GM12878 (cell line): ENCODE measurements around the gene USH1C. TPM values are rescaled to one million over a fixed set of nuclear protein-coding genes. Genes with fewer than 3 reads are reported as not detected.

ENCODE experiments used
- ATAC-seq: fragments of 200-7000 bp; cut with Tn5 transposase; 3 replicates; pipeline ENCODE4 v1.9.1; 2020; ENCODE audit warnings: mild to moderate bottlenecking, moderate library complexity
- BruUV-seq: library from RNA; stranded (reverse); fragments of 400-500 nt; replicated peaks from 2 replicates; lab custom pipeline; 2021; lab: Mats Ljungman, UMichigan
- CTCF ChIA-PET: fragments of 300-600 bp; sonication (Branson Sonifier 250); formaldehyde crosslinking; extraction: SDS; loops from one replicate; lab custom pipeline; 2021; ENCODE audit warnings: inconsistent platforms; lab: Yijun Ruan, JAX
- POLR2A ChIA-PET: fragments of 350-600 bp; formaldehyde crosslinking; extraction: SDS; loops from one replicate; lab custom pipeline; 2021; ENCODE audit warnings: inconsistent platforms; lab: Charles Lee
- RAD21 ChIA-PET: fragments of 300-600 bp; sonication (Branson Sonifier 250); formaldehyde crosslinking; loops from one replicate; lab custom pipeline; 2023; ENCODE audit warnings: antibody characterized with exemption; ENCODE audit not compliant: unreplicated experiment; lab: Charles Lee
- SMC1A ChIA-PET: fragments of 300-600 bp; sonication (Branson Sonifier 250); formaldehyde crosslinking; loops from one replicate; lab custom pipeline; 2023; ENCODE audit not compliant: unreplicated experiment, uncharacterized antibody; lab: Charles Lee
- DNase-seq: peaks from one replicate; pipeline ENCODE4 v3.0.0-alpha.2; 2011; ENCODE audit warnings: low read depth, low spot score
- FAIRE-seq: peaks from 3 replicates; lab custom pipeline; 2011; peaks lifted over from hg19 to GRCh38; lab: Jason Lieb, UNC
- H2AFZ ChIP-seq: 2 replicates; pipeline ENCODE4 v1.6.0; 2011; ENCODE audit warnings: low read depth, low read length, control low read depth; ENCODE audit not compliant: control insufficient read depth
- H3K27ac ChIP-seq: 2 replicates; pipeline ENCODE4 v1.5.1; 2011; ENCODE audit warnings: control low read depth; ENCODE audit not compliant: control insufficient read depth, insufficient read depth
- H3K27me3 ChIP-seq, 2 experiments: replicated peaks in 1 of 2; 2 replicates each; pipeline versions ENCODE4 v1.6.0 to v1.6.1; 2011; ENCODE audit warnings: low read length in 1 of 2; ENCODE audit not compliant: control insufficient read depth in 2 of 2, insufficient read depth in 2 of 2
- H3K36me3 ChIP-seq, 2 experiments: 2 replicates each; pipeline ENCODE4 v1.5.1; 2011; ENCODE audit warnings: low read length in 1 of 2; ENCODE audit not compliant: control insufficient read depth in 2 of 2, insufficient read depth in 2 of 2
- H3K4me1 ChIP-seq: 2 replicates; pipeline ENCODE4 v1.6.1; 2011; ENCODE audit warnings: mild to moderate bottlenecking, low read length, moderate library complexity, mixed read lengths; ENCODE audit not compliant: control insufficient read depth, insufficient read depth
- H3K4me2 ChIP-seq: 2 replicates; pipeline ENCODE4 v1.6.0; 2011; ENCODE audit warnings: control low read depth; ENCODE audit not compliant: control insufficient read depth, insufficient read depth
- H3K4me3 ChIP-seq: fragments of 200-600 bp; sonication (generic); 2 replicates; pipeline ENCODE4 v1.5.1; 2016
- H3K79me2 ChIP-seq: 2 replicates; pipeline ENCODE4 v1.6.0; 2011; ENCODE audit warnings: low read length; ENCODE audit not compliant: control insufficient read depth, insufficient read depth
- H3K9ac ChIP-seq: 2 replicates; pipeline ENCODE4 v1.8.0; 2011; ENCODE audit warnings: low read length, control low read depth, mixed read lengths; ENCODE audit not compliant: control insufficient read depth, insufficient read depth
- H3K9me3 ChIP-seq: replicated peaks from 3 replicates; pipeline ENCODE4 v1.5.1; 2011; ENCODE audit warnings: mild to moderate bottlenecking, low read length; ENCODE audit not compliant: control insufficient read depth, insufficient read depth
- H4K20me1 ChIP-seq: 2 replicates; pipeline ENCODE4 v1.6.0; 2011; ENCODE audit not compliant: control insufficient read depth, insufficient read depth
- BCL11A ChIP-seq: IDR thresholded peaks from 2 replicates; pipeline ENCODE4 v1.6.1; 2011; ENCODE audit warnings: low read depth, low read length
- IKZF2 ChIP-seq, 2 experiments: fragments of 450-650 bp; IDR thresholded peaks; 2 replicates each; pipeline ENCODE4 v1.6.1; 2017; ENCODE audit warnings: mild to moderate bottlenecking in 2 of 2, moderate library complexity in 2 of 2
- MYC ChIP-seq: IDR thresholded peaks from 2 replicates; pipeline ENCODE4 v1.6.1; 2011; ENCODE audit warnings: mild to moderate bottlenecking, low read length, moderate library complexity, inconsistent platforms; ENCODE audit not compliant: insufficient read depth, insufficient replicate concordance, insufficient read length, severe bottlenecking
- RAD51 ChIP-seq: fragments of 450-650 bp; IDR thresholded peaks from 2 replicates; pipeline ENCODE4 v1.6.1; 2016; ENCODE audit warnings: moderate library complexity, mild to moderate bottlenecking, inconsistent platforms
- SRF ChIP-seq, 2 experiments: IDR thresholded peaks; 2 replicates each; pipeline ENCODE4 v1.6.1; 2011; ENCODE audit warnings: low read depth in 2 of 2, low read length in 2 of 2, mild to moderate bottlenecking in 1 of 2, moderate library complexity in 1 of 2
- STAT1 ChIP-seq: fragments of 450-650 bp; conservative IDR thresholded peaks from 2 replicates; pipeline ENCODE4 v1.6.1; 2014; ENCODE audit warnings: antibody characterized with exemption, mild to moderate bottlenecking
- SUZ12 ChIP-seq: fragments of 200-600 bp; sonication (generic); IDR thresholded peaks from one replicate; pipeline ENCODE4 v1.6.1; 2018; ENCODE audit warnings: antibody characterized with exemption, mild to moderate bottlenecking; ENCODE audit not compliant: unreplicated experiment
- TCF12 ChIP-seq: IDR thresholded peaks from 2 replicates; pipeline ENCODE4 v1.6.1; 2011; ENCODE audit warnings: low read depth, mild to moderate bottlenecking, low read length
- USF2 ChIP-seq: IDR thresholded peaks from 2 replicates; pipeline ENCODE4 v1.6.1; 2011; ENCODE audit warnings: low read depth, low read length, improper control_type of control experiment, borderline replicate concordance
- ZNF207 ChIP-seq: fragments of 450-650 bp; IDR thresholded peaks from 2 replicates; pipeline ENCODE4 v1.6.1; 2014; ENCODE audit warnings: antibody characterized with exemption, mild to moderate bottlenecking, borderline replicate concordance
- WGBS: methylation state at CpG from one replicate; pipeline ENCODE4 v1.1.6; 2016; ENCODE audit warnings: low lambda C conversion rate; ENCODE audit not compliant: insufficient replicate concordance, insufficient coverage; ENCODE audit errors: missing lambda C conversion rate; 5-methylcytosine and 5-hydroxymethylcytosine counted together
- in situ Hi-C: fragments of 300-500 bp; cut with MboI; formaldehyde crosslinking; loops from 9 replicates; pipeline ENCODE4 v1.14.3; 2018; ENCODE audit warnings: mixed read lengths
- intact Hi-C: fragments of 100-400 bp; cut with micrococcal nuclease; formaldehyde crosslinking; loops from one replicate; pipeline ENCODE4 v1.14.2; 2022; ENCODE audit not compliant: unreplicated experiment
- polyA plus RNA-seq, 11 experiments: library from polyadenylated mRNA; depleted of rRNA in 4 of 11; unstranded in 6 of 11; stranded (reverse) in 5 of 11; fragments of >200 nt; fragmentation: Nextera tagmentation in 4 of 11; fragmentation: Illumina TruSeq in 1 of 11; extraction: Ambion mirVana in 4 of 11; extraction: Trizol in 1 of 11; gene quantifications; 1 replicate in 1 of 11; 2 replicates in 10 of 11; pipeline versions ENCODE4 v1.2.1 to v1.2.3, GENCODE V29; 2011 to 2016; ENCODE audit warnings: inconsistent platforms in 2 of 11, missing spikeins in 2 of 11, low read depth in 1 of 11
- total RNA-seq, 4 experiments: library from RNA; depleted of rRNA in 3 of 4; stranded (reverse); fragments of >200 nt in 3 of 4; fragmentation: Illumina TruSeq in 1 of 4; extraction: Trizol in 1 of 4; gene quantifications; 2 replicates each; pipeline versions ENCODE4 v1.2.1 to v1.2.3, GENCODE V29; 2013 to 2021
- TF ChIP-seq, protein P1 (sequence below): fragments of 450-650 bp; IDR thresholded peaks from 2 replicates; pipeline ENCODE4 v1.6.1; 2017; ENCODE audit warnings: mild to moderate bottlenecking, low read depth, inconsistent platforms; ENCODE audit not compliant: poor library complexity, severe bottlenecking
- TF ChIP-seq, protein P2 (sequence below): fragments of 450-650 bp; IDR thresholded peaks from 2 replicates; pipeline ENCODE4 v1.6.1; 2017; ENCODE audit warnings: antibody characterized with exemption, mild to moderate bottlenecking, moderate library complexity
- TF ChIP-seq, protein P3 (sequence below): fragments of 450-650 bp; IDR thresholded peaks from 2 replicates; pipeline ENCODE4 v1.6.1; 2016; ENCODE audit warnings: mild to moderate bottlenecking

The USH1C gene
- total and polyA plus RNA-seq, 10 of the 15 experiments (the other 5 are each of a cell fraction or from before 2014, with no cell fraction given), result not detected

DNA sequence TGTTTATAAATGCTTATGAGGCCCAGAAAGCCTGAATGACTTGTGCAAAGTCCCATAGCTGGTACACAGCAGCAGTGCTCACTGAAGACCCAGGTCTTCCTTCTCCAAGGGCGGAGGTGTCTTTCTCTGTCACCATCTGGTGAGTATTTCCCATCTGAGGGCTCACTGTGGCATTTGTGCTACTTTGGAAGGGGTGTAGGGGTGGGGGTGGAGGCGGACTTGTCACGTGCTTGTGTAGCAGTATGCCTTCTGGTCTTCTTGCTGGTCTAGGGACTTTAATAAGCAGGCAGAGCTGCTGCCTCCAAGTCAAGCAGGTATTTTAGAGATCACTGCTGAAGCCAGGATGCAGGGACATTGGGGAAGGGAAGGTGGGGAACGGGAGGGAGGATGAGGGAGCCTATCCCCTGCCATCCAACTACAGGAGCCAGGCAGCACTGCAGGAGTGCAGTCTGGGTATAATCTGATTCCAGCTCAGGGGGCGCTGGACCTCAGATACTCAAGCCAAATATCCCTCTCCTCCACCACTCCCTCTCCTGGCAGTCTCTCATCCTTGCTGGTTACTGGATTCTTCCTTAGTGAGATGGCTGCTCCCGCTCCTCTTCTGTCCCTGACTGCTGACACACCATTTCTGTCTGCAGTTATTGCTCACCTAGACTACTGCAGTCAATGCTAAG, 71.0 kb downstream of the USH1C start:
- no peaks in the 10 kb centered on the region for H3K9me3 ChIP-seq
- CTCF ChIA-PET, result no interaction called here
- no peak for FAIRE-seq
- H4K20me1 ChIP-seq, result no peaks in the 10 kb centered on the region
- H2AFZ ChIP-seq, result no peak overlapping the region
- BruUV-seq, result no TSS peak
- no peak for DNase-seq
- SMC1A ChIA-PET, result no interaction called here
- POLR2A ChIA-PET, result no interaction called here
- 15% methylated on average over 6 of the region's 6 CpGs for WGBS
- H3K9ac ChIP-seq, result no peak overlapping the region
- intact Hi-C loops (no loop called here), in situ Hi-C loops (no loop called here)
- RAD21 ChIA-PET, result no interaction called here
- H3K79me2 ChIP-seq, result no peaks in the 10 kb centered on the region
- no peaks in the 10 kb centered on the region for H3K36me3 ChIP-seq
- no peak overlapping the region for H3K4me3 ChIP-seq
- H3K27ac ChIP-seq, result no peak overlapping the region
- no peak for ATAC-seq
- no peaks in the 10 kb centered on the region for H3K4me1 ChIP-seq
- TF ChIP-seq MYC, result no peak
- TF ChIP-seq STAT1, result no peak
- no peak for TF ChIP-seq IKZF2 (IDR thresholded peaks at IDR 0.05)
- TF ChIP-seq BCL11A, result no peak
- TF ChIP-seq TCF12, result no peak
- TF ChIP-seq, protein P1, sequence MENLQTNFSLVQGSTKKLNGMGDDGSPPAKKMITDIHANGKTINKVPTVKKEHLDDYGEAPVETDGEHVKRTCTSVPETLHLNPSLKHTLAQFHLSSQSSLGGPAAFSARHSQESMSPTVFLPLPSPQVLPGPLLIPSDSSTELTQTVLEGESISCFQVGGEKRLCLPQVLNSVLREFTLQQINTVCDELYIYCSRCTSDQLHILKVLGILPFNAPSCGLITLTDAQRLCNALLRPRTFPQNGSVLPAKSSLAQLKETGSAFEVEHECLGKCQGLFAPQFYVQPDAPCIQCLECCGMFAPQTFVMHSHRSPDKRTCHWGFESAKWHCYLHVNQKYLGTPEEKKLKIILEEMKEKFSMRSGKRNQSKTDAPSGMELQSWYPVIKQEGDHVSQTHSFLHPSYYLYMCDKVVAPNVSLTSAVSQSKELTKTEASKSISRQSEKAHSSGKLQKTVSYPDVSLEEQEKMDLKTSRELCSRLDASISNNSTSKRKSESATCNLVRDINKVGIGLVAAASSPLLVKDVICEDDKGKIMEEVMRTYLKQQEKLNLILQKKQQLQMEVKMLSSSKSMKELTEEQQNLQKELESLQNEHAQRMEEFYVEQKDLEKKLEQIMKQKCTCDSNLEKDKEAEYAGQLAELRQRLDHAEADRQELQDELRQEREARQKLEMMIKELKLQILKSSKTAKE, result no peak
- no peak for TF ChIP-seq RAD51
- TF ChIP-seq SRF (IDR thresholded peaks at IDR 0.05; ENCODE audit: low read depth in 2 of 2, low read length in 2 of 2), result no peak
- TF ChIP-seq, protein P2, sequence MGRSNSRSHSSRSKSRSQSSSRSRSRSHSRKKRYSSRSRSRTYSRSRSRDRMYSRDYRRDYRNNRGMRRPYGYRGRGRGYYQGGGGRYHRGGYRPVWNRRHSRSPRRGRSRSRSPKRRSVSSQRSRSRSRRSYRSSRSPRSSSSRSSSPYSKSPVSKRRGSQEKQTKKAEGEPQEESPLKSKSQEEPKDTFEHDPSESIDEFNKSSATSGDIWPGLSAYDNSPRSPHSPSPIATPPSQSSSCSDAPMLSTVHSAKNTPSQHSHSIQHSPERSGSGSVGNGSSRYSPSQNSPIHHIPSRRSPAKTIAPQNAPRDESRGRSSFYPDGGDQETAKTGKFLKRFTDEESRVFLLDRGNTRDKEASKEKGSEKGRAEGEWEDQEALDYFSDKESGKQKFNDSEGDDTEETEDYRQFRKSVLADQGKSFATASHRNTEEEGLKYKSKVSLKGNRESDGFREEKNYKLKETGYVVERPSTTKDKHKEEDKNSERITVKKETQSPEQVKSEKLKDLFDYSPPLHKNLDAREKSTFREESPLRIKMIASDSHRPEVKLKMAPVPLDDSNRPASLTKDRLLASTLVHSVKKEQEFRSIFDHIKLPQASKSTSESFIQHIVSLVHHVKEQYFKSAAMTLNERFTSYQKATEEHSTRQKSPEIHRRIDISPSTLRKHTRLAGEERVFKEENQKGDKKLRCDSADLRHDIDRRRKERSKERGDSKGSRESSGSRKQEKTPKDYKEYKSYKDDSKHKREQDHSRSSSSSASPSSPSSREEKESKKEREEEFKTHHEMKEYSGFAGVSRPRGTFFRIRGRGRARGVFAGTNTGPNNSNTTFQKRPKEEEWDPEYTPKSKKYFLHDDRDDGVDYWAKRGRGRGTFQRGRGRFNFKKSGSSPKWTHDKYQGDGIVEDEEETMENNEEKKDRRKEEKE, result no peak
- no peak for TF ChIP-seq SUZ12
- TF ChIP-seq, protein P3, sequence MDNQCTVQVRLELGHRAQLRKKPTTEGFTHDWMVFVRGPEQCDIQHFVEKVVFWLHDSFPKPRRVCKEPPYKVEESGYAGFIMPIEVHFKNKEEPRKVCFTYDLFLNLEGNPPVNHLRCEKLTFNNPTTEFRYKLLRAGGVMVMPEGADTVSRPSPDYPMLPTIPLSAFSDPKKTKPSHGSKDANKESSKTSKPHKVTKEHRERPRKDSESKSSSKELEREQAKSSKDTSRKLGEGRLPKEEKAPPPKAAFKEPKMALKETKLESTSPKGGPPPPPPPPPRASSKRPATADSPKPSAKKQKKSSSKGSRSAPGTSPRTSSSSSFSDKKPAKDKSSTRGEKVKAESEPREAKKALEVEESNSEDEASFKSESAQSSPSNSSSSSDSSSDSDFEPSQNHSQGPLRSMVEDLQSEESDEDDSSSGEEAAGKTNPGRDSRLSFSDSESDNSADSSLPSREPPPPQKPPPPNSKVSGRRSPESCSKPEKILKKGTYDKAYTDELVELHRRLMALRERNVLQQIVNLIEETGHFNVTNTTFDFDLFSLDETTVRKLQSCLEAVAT, result no peak
- no peak for TF ChIP-seq ZNF207
- no peak for TF ChIP-seq USF2
- no peak overlapping the region for H3K4me2 ChIP-seq
- peaks cover 3 to 14% of the 10 kb centered on the region in 2 experiments; a peak in 3 of 4 replicates for H3K27me3 ChIP-seq
